ENCODE data around the gene PRRT1. TPM values are rescaled to one million over a fixed set of nuclear protein-coding genes. Genes with fewer than 3 reads are reported as not detected.

PRRT1 gene
- total RNA-seq, 1 donor from 2014 or later = 1.0 TPM

- peak; percentile 96 for DNase-seq (ENCODE audit: low spot score)
Measured at GRCh38 chr6:32175711-32176475, 24.2 kb upstream of the PRRT1 start, which contains the start of gene AGPAT1. Gene AGPAT1 (minus strand): TSS chr6:32176084. CDS start chr6:32171496, 4,588 bp downstream.

- DNase-seq (ENCODE audit: low spot score) = no peak
Measured at GRCh38 chr6:32175322-32175710, 23.6 kb upstream of the PRRT1 start.

GRCh38 chr6:32174416-32174815 is 22.7 kb upstream of the PRRT1 start:
- no peak for DNase-seq (ENCODE audit: low spot score)

GRCh38 chr6:32173051-32173727 is 21.4 kb upstream of the PRRT1 start:
- DNase-seq (ENCODE audit: low spot score) = no peak

GRCh38 chr6:32171234-32171633 is 19.5 kb upstream of the PRRT1 start:
- DNase-seq (ENCODE audit: low spot score) = no peak

GRCh38 chr6:32170294-32170693 is 18.6 kb upstream of the PRRT1 start:
- no peak for DNase-seq (ENCODE audit: low spot score)

- DNase-seq (ENCODE audit: low spot score) = no peak
Measured at GRCh38 chr6:32168807-32169591, 17.3 kb upstream of the PRRT1 start.

GRCh38 chr6:32168350-32168749 is 16.6 kb upstream of the PRRT1 start:
- DNase-seq (ENCODE audit: low spot score) = no peak

- DNase-seq (ENCODE audit: low spot score) = no peak
Measured at GRCh38 chr6:32167761-32168262, 16.1 kb upstream of the PRRT1 start.

GRCh38 chr6:32167154-32167760 is 15.5 kb upstream of the PRRT1 start:
- DNase-seq (ENCODE audit: low spot score) = no peak

- DNase-seq (ENCODE audit: low spot score) = no peak
Measured at GRCh38 chr6:32166411-32167061, 14.8 kb upstream of the PRRT1 start.

- no peak for DNase-seq (ENCODE audit: low spot score)
Measured at GRCh38 chr6:32164295-32164694, 12.6 kb upstream of the PRRT1 start, which contains the start of gene EGFL8. Gene EGFL8 (plus strand): TSS chr6:32164595. CDS start chr6:32166166, 1,571 bp downstream.

GRCh38 chr6:32163559-32164258 is 12.0 kb upstream of the PRRT1 start:
- DNase-seq (ENCODE audit: low spot score) = no peak

GRCh38 chr6:32158052-32158451 is 6.3 kb upstream of the PRRT1 start:
- DNase-seq (ENCODE audit: low spot score) = no peak

GRCh38 chr6:32156891-32157290 is 5.2 kb upstream of the PRRT1 start:
- no peak for DNase-seq (ENCODE audit: low spot score)

GRCh38 chr6:32154514-32155161 is 2.9 kb upstream of the PRRT1 start:
- DNase-seq (ENCODE audit: low spot score) = no peak

- peak; percentile 94 for DNase-seq (ENCODE audit: low spot score)
Measured at GRCh38 chr6:32153564-32154513, 2.1 kb upstream of the PRRT1 start, which contains the start of gene PPT2. Gene PPT2 (plus strand): TSS chr6:32154141. CDS start chr6:32154595, 454 bp downstream.

Data from mesenteric fat pad (tissue), 1 donor.